ENCODE measurements around the gene FAM47B.

Gene FAM47B

DNA sequence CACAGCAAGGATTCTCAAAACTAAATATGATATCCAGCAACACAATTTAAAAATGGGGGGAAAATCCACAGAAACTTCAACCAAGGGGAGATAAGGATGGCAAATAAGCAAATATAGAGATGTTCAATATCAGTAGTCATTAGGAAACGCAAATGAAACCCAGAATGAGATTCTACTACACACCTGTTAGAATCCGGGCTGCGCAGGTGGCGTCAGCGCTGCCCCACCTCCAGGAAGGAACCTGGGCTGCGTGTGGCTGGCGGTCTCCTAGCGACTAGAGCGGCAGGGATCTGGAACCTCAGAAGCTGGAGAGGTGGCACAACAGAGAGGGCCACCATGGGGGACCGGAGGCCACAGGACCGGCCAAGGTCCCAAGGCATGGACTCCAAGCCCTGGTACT, at the start of gene FAM47B:
Gene FAM47B, plus strand, starts transcription at position 301 of the 400 bp plus-strand sequence. Its CDS starts 36 bp downstream, at position 337.
- TF ChIP-seq, protein P1, sequence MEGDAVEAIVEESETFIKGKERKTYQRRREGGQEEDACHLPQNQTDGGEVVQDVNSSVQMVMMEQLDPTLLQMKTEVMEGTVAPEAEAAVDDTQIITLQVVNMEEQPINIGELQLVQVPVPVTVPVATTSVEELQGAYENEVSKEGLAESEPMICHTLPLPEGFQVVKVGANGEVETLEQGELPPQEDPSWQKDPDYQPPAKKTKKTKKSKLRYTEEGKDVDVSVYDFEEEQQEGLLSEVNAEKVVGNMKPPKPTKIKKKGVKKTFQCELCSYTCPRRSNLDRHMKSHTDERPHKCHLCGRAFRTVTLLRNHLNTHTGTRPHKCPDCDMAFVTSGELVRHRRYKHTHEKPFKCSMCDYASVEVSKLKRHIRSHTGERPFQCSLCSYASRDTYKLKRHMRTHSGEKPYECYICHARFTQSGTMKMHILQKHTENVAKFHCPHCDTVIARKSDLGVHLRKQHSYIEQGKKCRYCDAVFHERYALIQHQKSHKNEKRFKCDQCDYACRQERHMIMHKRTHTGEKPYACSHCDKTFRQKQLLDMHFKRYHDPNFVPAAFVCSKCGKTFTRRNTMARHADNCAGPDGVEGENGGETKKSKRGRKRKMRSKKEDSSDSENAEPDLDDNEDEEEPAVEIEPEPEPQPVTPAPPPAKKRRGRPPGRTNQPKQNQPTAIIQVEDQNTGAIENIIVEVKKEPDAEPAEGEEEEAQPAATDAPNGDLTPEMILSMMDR (conservative IDR thresholded peaks at IDR 0.05; ENCODE audit: low read depth, low read length): no peak
- no peak within 1 kb of the TSS for H3K27ac ChIP-seq
- H3K4me1 ChIP-seq (ENCODE audit: low read depth, poor library complexity, severe bottlenecking): no peaks in the 10 kb centered on the region
- H3K36me3 ChIP-seq (ENCODE audit: insufficient read depth): no peaks in the 10 kb centered on the region
- no peaks in the 10 kb centered on the region for H4K20me1 ChIP-seq (ENCODE audit: insufficient read depth)
- no peak within 1 kb of the TSS for H2AFZ ChIP-seq (ENCODE audit: low read depth)
- no peak within 1 kb of the TSS for H3K4me2 ChIP-seq
- no peak within 1 kb of the TSS for H3K9ac ChIP-seq
- H3K4me3 ChIP-seq (IDR thresholded peaks at IDR 0.05; ENCODE audit: insufficient read depth, low read depth, low read length): no peak within 1 kb of the TSS
- no peaks in the 10 kb centered on the region for H3K79me2 ChIP-seq (ENCODE audit: insufficient read depth, low read depth)
- no peaks in the 10 kb centered on the region for H3K27me3 ChIP-seq (ENCODE audit: insufficient read depth, low read depth)

DNA sequence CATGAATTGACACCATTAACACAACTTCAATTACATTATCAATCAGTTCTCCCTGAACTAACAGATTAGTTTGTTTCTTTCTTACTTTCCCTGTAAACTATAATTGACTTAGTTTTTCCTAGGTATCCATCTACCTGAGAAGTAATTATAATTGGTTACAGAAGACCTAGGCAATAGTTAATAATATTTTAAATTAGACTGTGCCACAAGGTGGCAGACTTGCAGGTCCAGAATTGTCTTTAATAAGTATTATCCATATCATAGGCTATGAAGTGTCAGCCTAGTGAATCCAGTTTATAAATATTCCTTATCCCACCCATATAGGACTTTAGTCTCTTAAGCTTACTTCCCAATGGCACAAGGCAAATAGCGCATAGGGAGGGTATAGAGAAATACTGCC, 48.9 kb upstream of the FAM47B start:
- Histone ChIP-seq H3K4me2 (no peak overlapping the region), H2AFZ (ENCODE audit: low read depth) (no peak overlapping the region), H3K27me3 (ENCODE audit: insufficient read depth, low read depth) (no peaks in the 10 kb centered on the region), H3K4me3 (IDR thresholded peaks at IDR 0.05; ENCODE audit: insufficient read depth, low read depth, low read length) (no peak overlapping the region), H4K20me1 (ENCODE audit: insufficient read depth) (no peaks in the 10 kb centered on the region), H3K36me3 (ENCODE audit: insufficient read depth) (no peaks in the 10 kb centered on the region), H3K4me1 (ENCODE audit: low read depth, poor library complexity, severe bottlenecking) (no peaks in the 10 kb centered on the region), H3K9ac (no peak overlapping the region), H3K27ac (no peak overlapping the region), H3K79me2 (ENCODE audit: insufficient read depth, low read depth) (no peaks in the 10 kb centered on the region)
- TF ChIP-seq, protein P1 (conservative IDR thresholded peaks at IDR 0.05; ENCODE audit: low read depth, low read length): peak; percentile 53; the same call in 1 of the 2 replicates

DNA sequence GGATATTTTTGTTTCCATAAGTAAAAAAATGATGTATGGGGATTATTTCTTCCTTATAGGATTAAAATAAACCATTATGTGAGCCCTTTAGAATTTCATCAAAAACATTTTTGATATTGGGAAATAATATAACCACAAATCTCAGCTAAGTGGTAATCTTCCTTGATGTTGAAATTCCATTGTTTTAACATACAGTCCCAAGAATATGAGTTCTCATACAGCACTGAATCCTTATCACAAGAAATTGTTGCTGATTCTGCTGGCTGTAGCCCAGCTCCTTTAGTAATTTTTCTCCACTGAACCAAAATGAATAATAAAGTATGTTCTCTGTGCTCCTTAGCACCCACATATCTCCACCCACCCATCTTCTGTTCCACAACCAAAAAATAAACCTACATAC, 41.9 kb upstream of the FAM47B start:
- Histone ChIP-seq H3K9ac (no peak overlapping the region), H4K20me1 (ENCODE audit: insufficient read depth) (no peaks in the 10 kb centered on the region), H2AFZ (ENCODE audit: low read depth) (no peak overlapping the region), H3K4me1 (ENCODE audit: low read depth, poor library complexity, severe bottlenecking) (no peaks in the 10 kb centered on the region), H3K36me3 (ENCODE audit: insufficient read depth) (no peaks in the 10 kb centered on the region), H3K4me3 (IDR thresholded peaks at IDR 0.05; ENCODE audit: insufficient read depth, low read depth, low read length) (no peak overlapping the region), H3K4me2 (no peak overlapping the region), H3K27ac (no peak overlapping the region), H3K27me3 (ENCODE audit: insufficient read depth, low read depth) (no peaks in the 10 kb centered on the region), H3K79me2 (ENCODE audit: insufficient read depth, low read depth) (no peaks in the 10 kb centered on the region)
- TF ChIP-seq, protein P1 (conservative IDR thresholded peaks at IDR 0.05; ENCODE audit: low read depth, low read length): no peak

DNA sequence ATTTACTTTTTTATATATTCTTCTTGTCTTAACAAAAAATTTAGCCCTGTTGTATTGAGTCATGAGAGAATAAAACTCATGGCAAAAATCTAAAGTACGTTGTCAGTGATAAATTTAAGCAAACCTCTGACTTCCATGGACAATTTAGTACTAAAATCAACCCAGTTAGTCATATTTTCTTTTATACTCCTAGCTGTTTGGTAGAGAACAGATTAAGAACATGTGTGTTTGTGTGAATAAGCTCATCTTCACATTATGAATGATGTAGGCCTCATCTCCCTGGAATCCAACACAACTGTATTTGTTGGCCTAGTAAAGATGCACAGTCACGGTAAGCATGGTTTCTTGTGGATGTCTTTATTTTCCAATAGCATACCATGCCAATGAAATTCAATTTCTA, 40.8 kb upstream of the FAM47B start:
- H3K27me3 ChIP-seq (ENCODE audit: insufficient read depth, low read depth): no peaks in the 10 kb centered on the region
- H3K4me1 ChIP-seq (ENCODE audit: low read depth, poor library complexity, severe bottlenecking): no peaks in the 10 kb centered on the region
- H3K4me2 ChIP-seq: no peak overlapping the region
- no peaks in the 10 kb centered on the region for H3K36me3 ChIP-seq (ENCODE audit: insufficient read depth)
- no peak overlapping the region for H3K27ac ChIP-seq
- no peak overlapping the region for H3K4me3 ChIP-seq (IDR thresholded peaks at IDR 0.05; ENCODE audit: insufficient read depth, low read depth, low read length)
- TF ChIP-seq, protein P1 (conservative IDR thresholded peaks at IDR 0.05; ENCODE audit: low read depth, low read length): no peak
- H3K9ac ChIP-seq: no peak overlapping the region
- no peaks in the 10 kb centered on the region for H4K20me1 ChIP-seq (ENCODE audit: insufficient read depth)
- H2AFZ ChIP-seq (ENCODE audit: low read depth): no peak overlapping the region
- no peaks in the 10 kb centered on the region for H3K79me2 ChIP-seq (ENCODE audit: insufficient read depth, low read depth)

Data from KMS-11 (cell line).